ENCODE data around the gene SLC2A8.
A peak's percentile ranks its signal among the peaks of the same experiment; 100 is the strongest.

The SLC2A8 gene

GRCh38 chr9:127445851-127446712 is 49.1 kb downstream of the SLC2A8 start:
- no peak overlapping the region for H3K4me3 ChIP-seq (ENCODE audit: low read depth, low read length)
- no peaks in the 10 kb centered on the region for H3K27me3 ChIP-seq
- TF ChIP-seq CTCF (IDR thresholded peaks at IDR 0.05; ENCODE audit: low read depth, low read length) = no peak
- H3K36me3 ChIP-seq = peaks cover 95% of the 10 kb centered on the region
- no peaks in the 10 kb centered on the region for H3K4me1 ChIP-seq
- no peak for DNase-seq
- H3K9me3 ChIP-seq = peaks cover 2% of the 10 kb centered on the region

GRCh38 chr9:127446713-127447415 is 49.9 kb downstream of the SLC2A8 start:
- Histone ChIP-seq H3K27me3 (no peaks in the 10 kb centered on the region), H3K9me3 (peaks cover 2% of the 10 kb centered on the region), H3K36me3 (peaks cover 87% of the 10 kb centered on the region), H3K4me3 (ENCODE audit: low read depth, low read length) (no peak overlapping the region), H3K4me1 (no peaks in the 10 kb centered on the region)
- TF ChIP-seq CTCF (IDR thresholded peaks at IDR 0.05; ENCODE audit: low read depth, low read length) = no peak
- no peak for DNase-seq

- no peak overlapping the region for H3K4me3 ChIP-seq (ENCODE audit: low read depth, low read length)
- no peak for TF ChIP-seq CTCF (IDR thresholded peaks at IDR 0.05; ENCODE audit: low read depth, low read length)
- H3K4me1 ChIP-seq = no peaks in the 10 kb centered on the region
- no peaks in the 10 kb centered on the region for H3K27me3 ChIP-seq
- no peak for DNase-seq
- H3K9me3 ChIP-seq = peaks cover 2% of the 10 kb centered on the region
- peaks cover 82% of the 10 kb centered on the region for H3K36me3 ChIP-seq
These were observed 50.6 kb downstream of the SLC2A8 start for GRCh38 chr9:127447416-127448111.

GRCh38 chr9:127448112-127448805 is 51.3 kb downstream of the SLC2A8 start:
- no peaks in the 10 kb centered on the region; the same call in 1 of the 2 replicates for H3K4me1 ChIP-seq
- no peak for TF ChIP-seq CTCF (IDR thresholded peaks at IDR 0.05; ENCODE audit: low read depth, low read length)

GRCh38 chr9:127449332-127449966 is 52.5 kb downstream of the SLC2A8 start:
- peaks cover 66% of the 10 kb centered on the region for H3K36me3 ChIP-seq
- TF ChIP-seq CTCF (IDR thresholded peaks at IDR 0.05; ENCODE audit: low read depth, low read length) = no peak
- DNase-seq = no peak
- H3K9me3 ChIP-seq = peaks cover 2% of the 10 kb centered on the region
- H3K4me3 ChIP-seq (ENCODE audit: low read depth, low read length) = peak overlapping the region; percentile 94
- H3K4me1 ChIP-seq = no peaks in the 10 kb centered on the region; the same call in 1 of the 2 replicates
- H3K27me3 ChIP-seq = no peaks in the 10 kb centered on the region

More at GRCh38 chr9:127448112-127448805, 51.3 kb downstream of the SLC2A8 start:
- no peak for DNase-seq
- Histone ChIP-seq H3K9me3 (peaks cover 2% of the 10 kb centered on the region), H3K36me3 (peaks cover 75% of the 10 kb centered on the region), H3K27me3 (no peaks in the 10 kb centered on the region), H3K4me3 (ENCODE audit: low read depth, low read length) (peak overlapping the region; percentile 94)
